ENCODE measurements around the gene EEFSEC.

EEFSEC gene

GRCh38 chr3:128296469-128297251, 143.4 kb downstream of the EEFSEC start:
- Histone ChIP-seq H3K9ac (ENCODE audit: low read depth in 1 of 2, low read length in 2 of 2) (no peak overlapping the region), H3K36me3 (ENCODE audit: control insufficient read depth in 1 of 2, insufficient read depth in 2 of 2, low read length in 2 of 2) (no peaks in the 10 kb centered on the region), H3K9me3 (ENCODE audit: control insufficient read depth in 1 of 2, low read length in 2 of 2) (no peaks in the 10 kb centered on the region), H3K4me1 (ENCODE audit: control insufficient read depth in 1 of 2, insufficient read depth in 2 of 2, low read length in 2 of 2) (no peaks in the 10 kb centered on the region), H3K27ac (ENCODE audit: low read depth, low read length) (no peak overlapping the region), H3K27me3 (ENCODE audit: control insufficient read depth in 1 of 2, insufficient read depth in 2 of 2, low read length in 2 of 2) (no peaks in the 10 kb centered on the region), H3K4me3 (ENCODE audit: low read depth in 1 of 2, low read length in 2 of 2) (no peak overlapping the region)

- Histone ChIP-seq H3K4me1 (ENCODE audit: control insufficient read depth in 1 of 2, insufficient read depth in 2 of 2, low read length in 2 of 2) (no peaks in the 10 kb centered on the region), H3K9me3 (ENCODE audit: control insufficient read depth in 1 of 2, low read length in 2 of 2) (no peaks in the 10 kb centered on the region), H3K4me3 (ENCODE audit: low read depth in 1 of 2, low read length in 2 of 2) (no peak overlapping the region), H3K27me3 (ENCODE audit: control insufficient read depth in 1 of 2, insufficient read depth in 2 of 2, low read length in 2 of 2) (no peaks in the 10 kb centered on the region), H3K9ac (ENCODE audit: low read depth in 1 of 2, low read length in 2 of 2) (no peak overlapping the region), H3K36me3 (ENCODE audit: control insufficient read depth in 1 of 2, insufficient read depth in 2 of 2, low read length in 2 of 2) (no peaks in the 10 kb centered on the region), H3K27ac (ENCODE audit: low read depth, low read length) (no peak overlapping the region)
Observed at GRCh38 chr3:128297401-128298138, 144.3 kb downstream of the EEFSEC start.

GRCh38 chr3:128301186-128302023, 148.1 kb downstream of the EEFSEC start:
- Histone ChIP-seq H3K27ac (ENCODE audit: low read depth, low read length) (no peak overlapping the region), H3K4me1 (ENCODE audit: control insufficient read depth in 1 of 2, insufficient read depth in 2 of 2, low read length in 2 of 2) (no peaks in the 10 kb centered on the region), H3K9ac (ENCODE audit: low read depth in 1 of 2, low read length in 2 of 2) (no peak overlapping the region), H3K27me3 (ENCODE audit: control insufficient read depth in 1 of 2, insufficient read depth in 2 of 2, low read length in 2 of 2) (no peaks in the 10 kb centered on the region), H3K4me3 (ENCODE audit: low read depth in 1 of 2, low read length in 2 of 2) (no peak overlapping the region), H3K9me3 (ENCODE audit: control insufficient read depth in 1 of 2, low read length in 2 of 2) (no peaks in the 10 kb centered on the region), H3K36me3 (ENCODE audit: control insufficient read depth in 1 of 2, insufficient read depth in 2 of 2, low read length in 2 of 2) (no peaks in the 10 kb centered on the region)

- Histone ChIP-seq H3K27ac (ENCODE audit: low read depth, low read length) (no peak overlapping the region), H3K36me3 (ENCODE audit: control insufficient read depth in 1 of 2, insufficient read depth in 2 of 2, low read length in 2 of 2) (no peaks in the 10 kb centered on the region), H3K9ac (ENCODE audit: low read depth in 1 of 2, low read length in 2 of 2) (no peak overlapping the region), H3K9me3 (ENCODE audit: control insufficient read depth in 1 of 2, low read length in 2 of 2) (no peaks in the 10 kb centered on the region), H3K27me3 (ENCODE audit: control insufficient read depth in 1 of 2, insufficient read depth in 2 of 2, low read length in 2 of 2) (no peaks in the 10 kb centered on the region), H3K4me3 (ENCODE audit: low read depth in 1 of 2, low read length in 2 of 2) (no peak overlapping the region), H3K4me1 (ENCODE audit: control insufficient read depth in 1 of 2, insufficient read depth in 2 of 2, low read length in 2 of 2) (no peaks in the 10 kb centered on the region)
Observed at GRCh38 chr3:128306481-128306880, 153.2 kb downstream of the EEFSEC start.

GRCh38 chr3:128307029-128307633, 153.8 kb downstream of the EEFSEC start:
- H3K4me3 ChIP-seq (ENCODE audit: low read depth in 1 of 2, low read length in 2 of 2): no peak overlapping the region
- H3K36me3 ChIP-seq (ENCODE audit: control insufficient read depth in 1 of 2, insufficient read depth in 2 of 2, low read length in 2 of 2): no peaks in the 10 kb centered on the region
- H3K9me3 ChIP-seq (ENCODE audit: control insufficient read depth in 1 of 2, low read length in 2 of 2): no peaks in the 10 kb centered on the region
- H3K27me3 ChIP-seq (ENCODE audit: control insufficient read depth in 1 of 2, insufficient read depth in 2 of 2, low read length in 2 of 2): no peaks in the 10 kb centered on the region
- H3K9ac ChIP-seq (ENCODE audit: low read depth in 1 of 2, low read length in 2 of 2): no peak overlapping the region
- H3K4me1 ChIP-seq (ENCODE audit: control insufficient read depth in 1 of 2, insufficient read depth in 2 of 2, low read length in 2 of 2): no peaks in the 10 kb centered on the region
- H3K27ac ChIP-seq (ENCODE audit: low read depth, low read length): no peak overlapping the region

- H3K27ac ChIP-seq (ENCODE audit: low read depth, low read length): no peak overlapping the region
- no peak overlapping the region for H3K9ac ChIP-seq (ENCODE audit: low read depth in 1 of 2, low read length in 2 of 2)
- H3K4me1 ChIP-seq (ENCODE audit: control insufficient read depth in 1 of 2, insufficient read depth in 2 of 2, low read length in 2 of 2): no peaks in the 10 kb centered on the region
- H3K9me3 ChIP-seq (ENCODE audit: control insufficient read depth in 1 of 2, low read length in 2 of 2): no peaks in the 10 kb centered on the region
- no peaks in the 10 kb centered on the region for H3K36me3 ChIP-seq (ENCODE audit: control insufficient read depth in 1 of 2, insufficient read depth in 2 of 2, low read length in 2 of 2)
- no peak overlapping the region for H3K4me3 ChIP-seq (ENCODE audit: low read depth in 1 of 2, low read length in 2 of 2)
- no peaks in the 10 kb centered on the region for H3K27me3 ChIP-seq (ENCODE audit: control insufficient read depth in 1 of 2, insufficient read depth in 2 of 2, low read length in 2 of 2)
Observed at GRCh38 chr3:128307781-128308469, 154.6 kb downstream of the EEFSEC start.

- no peaks in the 10 kb centered on the region for H3K36me3 ChIP-seq (ENCODE audit: control insufficient read depth in 1 of 2, insufficient read depth in 2 of 2, low read length in 2 of 2)
- H3K9ac ChIP-seq (ENCODE audit: low read depth in 1 of 2, low read length in 2 of 2): no peak overlapping the region
- H3K9me3 ChIP-seq (ENCODE audit: control insufficient read depth in 1 of 2, low read length in 2 of 2): no peaks in the 10 kb centered on the region
- no peak overlapping the region for H3K4me3 ChIP-seq (ENCODE audit: low read depth in 1 of 2, low read length in 2 of 2)
- no peaks in the 10 kb centered on the region for H3K4me1 ChIP-seq (ENCODE audit: control insufficient read depth in 1 of 2, insufficient read depth in 2 of 2, low read length in 2 of 2)
- no peaks in the 10 kb centered on the region for H3K27me3 ChIP-seq (ENCODE audit: control insufficient read depth in 1 of 2, insufficient read depth in 2 of 2, low read length in 2 of 2)
- H3K27ac ChIP-seq (ENCODE audit: low read depth, low read length): no peak overlapping the region
Observed at GRCh38 chr3:128309026-128309425, 155.7 kb downstream of the EEFSEC start.

GRCh38 chr3:128310286-128311058, 157.2 kb downstream of the EEFSEC start:
- H3K4me1 ChIP-seq (ENCODE audit: control insufficient read depth in 1 of 2, insufficient read depth in 2 of 2, low read length in 2 of 2): no peaks in the 10 kb centered on the region
- H3K4me3 ChIP-seq (ENCODE audit: low read depth in 1 of 2, low read length in 2 of 2): no peak overlapping the region
- no peaks in the 10 kb centered on the region for H3K27me3 ChIP-seq (ENCODE audit: control insufficient read depth in 1 of 2, insufficient read depth in 2 of 2, low read length in 2 of 2)
- no peak overlapping the region for H3K9ac ChIP-seq (ENCODE audit: low read depth in 1 of 2, low read length in 2 of 2)
- no peak overlapping the region for H3K27ac ChIP-seq (ENCODE audit: low read depth, low read length)
- no peaks in the 10 kb centered on the region for H3K36me3 ChIP-seq (ENCODE audit: control insufficient read depth in 1 of 2, insufficient read depth in 2 of 2, low read length in 2 of 2)
- no peaks in the 10 kb centered on the region for H3K9me3 ChIP-seq (ENCODE audit: control insufficient read depth in 1 of 2, low read length in 2 of 2)

- H3K27ac ChIP-seq (ENCODE audit: low read depth, low read length): no peak overlapping the region
- no peaks in the 10 kb centered on the region for H3K36me3 ChIP-seq (ENCODE audit: control insufficient read depth in 1 of 2, insufficient read depth in 2 of 2, low read length in 2 of 2)
- H3K9ac ChIP-seq (ENCODE audit: low read depth in 1 of 2, low read length in 2 of 2): no peak overlapping the region
- no peaks in the 10 kb centered on the region for H3K4me1 ChIP-seq (ENCODE audit: control insufficient read depth in 1 of 2, insufficient read depth in 2 of 2, low read length in 2 of 2)
- H3K9me3 ChIP-seq (ENCODE audit: control insufficient read depth in 1 of 2, low read length in 2 of 2): no peaks in the 10 kb centered on the region
- H3K4me3 ChIP-seq (ENCODE audit: low read depth in 1 of 2, low read length in 2 of 2): no peak overlapping the region
- no peaks in the 10 kb centered on the region for H3K27me3 ChIP-seq (ENCODE audit: control insufficient read depth in 1 of 2, insufficient read depth in 2 of 2, low read length in 2 of 2)
Observed at GRCh38 chr3:128311441-128311844, 158.2 kb downstream of the EEFSEC start.
